Measurements from ENCODE around the gene PKD2L2.
"Not testable (repeated sequence)": the region's sequence is repeated elsewhere in the genome, so short reads cannot be mapped to it uniquely, and the experiment has no call there.

Gene PKD2L2

DNA sequence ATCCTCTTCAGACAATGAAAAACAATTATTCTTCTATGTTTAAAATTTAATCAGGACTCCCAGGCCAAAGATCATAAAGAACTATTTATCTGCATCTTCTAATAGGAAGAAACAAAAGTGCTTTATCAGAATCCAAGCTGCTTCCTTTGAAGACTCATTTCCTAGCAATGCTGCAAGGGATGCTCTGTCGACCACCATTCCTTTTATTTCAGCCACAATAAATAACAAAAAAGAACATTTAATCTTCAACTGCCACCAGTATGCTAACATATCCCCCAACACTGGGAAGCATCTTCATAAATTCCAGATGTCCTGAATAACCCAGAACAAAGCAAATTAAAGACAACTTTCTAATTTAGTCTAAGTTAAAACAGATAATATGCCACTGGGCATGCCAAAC, 68.7 kb downstream of the PKD2L2 start:
- DNase-seq (ENCODE audit: low spot score) = no peak

GRCh38 chr5:137959488-137959887, 70.2 kb downstream of the PKD2L2 start:
- DNase-seq (ENCODE audit: low spot score) = no peak

- DNase-seq (ENCODE audit: low spot score) = no peak
These were observed 70.9 kb downstream of the PKD2L2 start for GRCh38 chr5:137960141-137960540.

DNA sequence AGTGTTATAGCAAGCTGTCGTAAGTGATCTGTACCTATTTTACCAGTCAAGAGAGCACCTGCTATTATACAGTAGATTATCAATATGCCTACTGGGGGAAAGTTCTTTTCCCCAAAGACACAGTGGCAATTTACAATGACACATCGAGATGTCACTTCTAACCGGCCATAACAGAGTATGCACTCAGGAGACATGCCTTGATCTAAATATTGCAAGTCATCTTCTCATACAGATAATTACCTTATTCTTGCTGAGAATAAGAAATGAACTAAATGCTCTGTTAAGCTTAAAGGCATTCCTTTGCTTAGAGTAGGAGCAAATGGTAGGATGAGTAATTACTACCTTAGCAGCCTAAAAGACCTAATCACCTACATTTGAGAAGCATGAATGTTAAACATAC, 71.6 kb downstream of the PKD2L2 start:
- no peak for DNase-seq (ENCODE audit: low spot score)

- DNase-seq (ENCODE audit: low spot score) = not testable (repeated sequence)
These were observed 81.1 kb downstream of the PKD2L2 start for GRCh38 chr5:137970384-137970783.

GRCh38 chr5:137975208-137975607, 86.0 kb downstream of the PKD2L2 start:
- no peak for DNase-seq (ENCODE audit: low spot score)

- no peak for DNase-seq (ENCODE audit: low spot score)
These were observed 100.2 kb downstream of the PKD2L2 start for GRCh38 chr5:137989419-137989818.
